HepG2 (cell line): ENCODE data around the gene SIN3A. TPM values are rescaled to one million over a fixed set of nuclear protein-coding genes. Genes with fewer than 3 reads are reported as not detected.

Experiments
- ARID5B ChIP-seq: IDR thresholded peaks from 2 replicates; pipeline ENCODE4 v1.4.0; 2020; ENCODE audit warnings: mild to moderate bottlenecking, missing genetic modification reagents
- ATF4 ChIP-seq, 2 experiments: fragments of 450-650 bp in 1 of 2; sonication (generic) in 1 of 2; formaldehyde crosslinking; IDR thresholded peaks; 2 replicates each; pipeline versions ENCODE4 v1.5.0 to v1.8.0; 2020 to 2022; ENCODE audit warnings: mild to moderate bottlenecking in 1 of 2, missing genetic modification reagents in 1 of 2
- HES4 ChIP-seq: sonication (generic); formaldehyde crosslinking; IDR thresholded peaks from 2 replicates; pipeline ENCODE4 v1.9.0; 2021; ENCODE audit warnings: mild to moderate bottlenecking, missing genetic modification reagents, borderline replicate concordance
- NFYB ChIP-seq: sonication (generic); formaldehyde crosslinking; IDR thresholded peaks from 2 replicates; pipeline ENCODE4 v1.4.0; 2020; ENCODE audit warnings: missing genetic modification reagents
- TAF1 ChIP-seq: sonication (generic); formaldehyde crosslinking; IDR thresholded peaks from 2 replicates; pipeline ENCODE4 v1.4.0; 2020; ENCODE audit warnings: missing genetic modification reagents
- TARDBP ChIP-seq: sonication (generic); formaldehyde crosslinking; IDR thresholded peaks from 2 replicates; pipeline ENCODE4 v1.8.0; 2022; ENCODE audit warnings: mild to moderate bottlenecking, missing genetic modification reagents
- ZC3H4 ChIP-seq: sonication (generic); formaldehyde crosslinking; IDR thresholded peaks from 2 replicates; pipeline ENCODE4 v1.4.0; 2020; ENCODE audit warnings: missing genetic modification reagents, borderline replicate concordance
- ZFP91 ChIP-seq: sonication (generic); formaldehyde crosslinking; IDR thresholded peaks from 2 replicates; pipeline ENCODE4 v1.9.0; 2022; ENCODE audit warnings: missing genetic modification reagents, mild to moderate bottlenecking, borderline replicate concordance
- ZNF33B ChIP-seq: sonication (generic); formaldehyde crosslinking; IDR thresholded peaks from 2 replicates; pipeline ENCODE4 v1.5.1; 2020; ENCODE audit warnings: mild to moderate bottlenecking, missing genetic modification reagents
- polyA plus RNA-seq, 8 experiments: library from polyadenylated mRNA; depleted of rRNA in 3 of 8; stranded (reverse) in 7 of 8; unstranded in 1 of 8; fragments of >200 nt; fragmentation: Illumina TruSeq in 4 of 8; extraction: Trizol in 4 of 8; gene quantifications; 2 replicates each; pipeline versions ENCODE4 v1.2.1 to v1.2.3, GENCODE V29; 2011 to 2016; ENCODE audit warnings: low read depth in 4 of 8, missing spikeins in 1 of 8, mixed read lengths in 1 of 8; ENCODE audit not compliant: insufficient read depth in 1 of 8
- total RNA-seq, 5 experiments: library from RNA; depleted of rRNA; stranded (reverse); fragments of >200 nt; fragmentation: Illumina TruSeq; extraction: Trizol; gene quantifications; 2 replicates each; pipeline ENCODE4 v1.2.3, GENCODE V29; 2016; ENCODE audit warnings: low read depth in 1 of 5
- TF ChIP-seq, protein P1 (sequence below): sonication (generic); formaldehyde crosslinking; IDR thresholded peaks from 2 replicates; pipeline ENCODE4 v1.8.0; 2022; ENCODE audit warnings: mild to moderate bottlenecking, missing genetic modification reagents, borderline replicate concordance
- TF ChIP-seq, protein P2 (sequence below): sonication (generic); formaldehyde crosslinking; IDR thresholded peaks from 2 replicates; pipeline ENCODE4 v1.9.0; 2021; ENCODE audit warnings: mild to moderate bottlenecking, missing genetic modification reagents

The SIN3A gene
- total and polyA plus RNA-seq, 2 of the 13 experiments (the other 11 are each of a cell fraction or from before 2014, with no cell fraction given) = 16.1 to 28.1 TPM

- TF ChIP-seq, protein P1, sequence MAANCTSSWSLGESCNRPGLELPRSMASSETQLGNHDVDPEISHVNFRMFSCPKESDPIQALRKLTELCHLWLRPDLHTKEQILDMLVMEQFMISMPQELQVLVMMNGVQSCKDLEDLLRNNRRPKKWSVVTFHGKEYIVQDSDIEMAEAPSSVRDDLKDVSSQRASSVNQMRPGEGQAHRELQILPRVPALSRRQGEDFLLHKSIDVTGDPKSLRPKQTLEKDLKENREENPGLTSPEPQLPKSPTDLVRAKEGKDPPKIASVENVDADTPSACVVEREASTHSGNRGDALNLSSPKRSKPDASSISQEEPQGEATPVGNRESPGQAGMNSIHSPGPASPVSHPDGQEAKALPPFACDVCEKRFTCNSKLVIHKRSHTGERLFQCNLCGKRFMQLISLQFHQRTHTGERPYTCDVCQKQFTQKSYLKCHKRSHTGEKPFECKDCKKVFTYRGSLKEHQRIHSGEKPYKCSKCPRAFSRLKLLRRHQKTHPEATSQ = no peak
- TF ChIP-seq ZFP91 (CRISPR knock-in tag) = peak; percentile 81
- peak; percentile 26; the same call in 1 of the 2 replicates for TF ChIP-seq NFYB
- no peak for TF ChIP-seq HES4
- no peak for TF ChIP-seq ZNF33B (CRISPR knock-in tag)
- TF ChIP-seq, protein P2, sequence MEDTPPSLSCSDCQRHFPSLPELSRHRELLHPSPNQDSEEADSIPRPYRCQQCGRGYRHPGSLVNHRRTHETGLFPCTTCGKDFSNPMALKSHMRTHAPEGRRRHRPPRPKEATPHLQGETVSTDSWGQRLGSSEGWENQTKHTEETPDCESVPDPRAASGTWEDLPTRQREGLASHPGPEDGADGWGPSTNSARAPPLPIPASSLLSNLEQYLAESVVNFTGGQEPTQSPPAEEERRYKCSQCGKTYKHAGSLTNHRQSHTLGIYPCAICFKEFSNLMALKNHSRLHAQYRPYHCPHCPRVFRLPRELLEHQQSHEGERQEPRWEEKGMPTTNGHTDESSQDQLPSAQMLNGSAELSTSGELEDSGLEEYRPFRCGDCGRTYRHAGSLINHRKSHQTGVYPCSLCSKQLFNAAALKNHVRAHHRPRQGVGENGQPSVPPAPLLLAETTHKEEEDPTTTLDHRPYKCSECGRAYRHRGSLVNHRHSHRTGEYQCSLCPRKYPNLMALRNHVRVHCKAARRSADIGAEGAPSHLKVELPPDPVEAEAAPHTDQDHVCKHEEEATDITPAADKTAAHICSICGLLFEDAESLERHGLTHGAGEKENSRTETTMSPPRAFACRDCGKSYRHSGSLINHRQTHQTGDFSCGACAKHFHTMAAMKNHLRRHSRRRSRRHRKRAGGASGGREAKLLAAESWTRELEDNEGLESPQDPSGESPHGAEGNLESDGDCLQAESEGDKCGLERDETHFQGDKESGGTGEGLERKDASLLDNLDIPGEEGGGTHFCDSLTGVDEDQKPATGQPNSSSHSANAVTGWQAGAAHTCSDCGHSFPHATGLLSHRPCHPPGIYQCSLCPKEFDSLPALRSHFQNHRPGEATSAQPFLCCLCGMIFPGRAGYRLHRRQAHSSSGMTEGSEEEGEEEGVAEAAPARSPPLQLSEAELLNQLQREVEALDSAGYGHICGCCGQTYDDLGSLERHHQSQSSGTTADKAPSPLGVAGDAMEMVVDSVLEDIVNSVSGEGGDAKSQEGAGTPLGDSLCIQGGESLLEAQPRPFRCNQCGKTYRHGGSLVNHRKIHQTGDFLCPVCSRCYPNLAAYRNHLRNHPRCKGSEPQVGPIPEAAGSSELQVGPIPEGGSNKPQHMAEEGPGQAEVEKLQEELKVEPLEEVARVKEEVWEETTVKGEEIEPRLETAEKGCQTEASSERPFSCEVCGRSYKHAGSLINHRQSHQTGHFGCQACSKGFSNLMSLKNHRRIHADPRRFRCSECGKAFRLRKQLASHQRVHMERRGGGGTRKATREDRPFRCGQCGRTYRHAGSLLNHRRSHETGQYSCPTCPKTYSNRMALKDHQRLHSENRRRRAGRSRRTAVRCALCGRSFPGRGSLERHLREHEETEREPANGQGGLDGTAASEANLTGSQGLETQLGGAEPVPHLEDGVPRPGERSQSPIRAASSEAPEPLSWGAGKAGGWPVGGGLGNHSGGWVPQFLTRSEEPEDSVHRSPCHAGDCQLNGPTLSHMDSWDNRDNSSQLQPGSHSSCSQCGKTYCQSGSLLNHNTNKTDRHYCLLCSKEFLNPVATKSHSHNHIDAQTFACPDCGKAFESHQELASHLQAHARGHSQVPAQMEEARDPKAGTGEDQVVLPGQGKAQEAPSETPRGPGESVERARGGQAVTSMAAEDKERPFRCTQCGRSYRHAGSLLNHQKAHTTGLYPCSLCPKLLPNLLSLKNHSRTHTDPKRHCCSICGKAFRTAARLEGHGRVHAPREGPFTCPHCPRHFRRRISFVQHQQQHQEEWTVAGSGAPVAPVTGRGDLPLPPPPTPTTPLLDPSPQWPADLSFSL (CRISPR knock-in tag) = no peak
- peak; percentile 88 for TF ChIP-seq TARDBP
- peak in 1 of 2 experiments; percentile 51; a peak in 3 of 4 replicates for TF ChIP-seq ATF4 (CRISPR knock-in tag; IDR thresholded peaks at IDR 0.05)
- peak; percentile 77 for TF ChIP-seq TAF1 (CRISPR knock-in tag)
- TF ChIP-seq ZC3H4 = peak; percentile 39; the same call in 1 of the 2 replicates
- peak; percentile 71; the same call in 1 of the 2 replicates for TF ChIP-seq ARID5B (CRISPR knock-in tag)
Measured at GRCh38 chr15:75335705-75336355, 115.7 kb downstream of the SIN3A start, which contains the start of gene COMMD4 (continued).
